Cortex of kidney (tissue), 1 donor: ENCODE measurements around the gene MBIP.
"Not testable (repeated sequence)": the region's sequence is repeated elsewhere in the genome, so short reads cannot be mapped to it uniquely, and the experiment has no call there.

Experiments
- DNase-seq: peaks from one replicate; lab custom pipeline; 2025; lab: John Stamatoyannopoulos, UW

The MBIP gene, protein sequence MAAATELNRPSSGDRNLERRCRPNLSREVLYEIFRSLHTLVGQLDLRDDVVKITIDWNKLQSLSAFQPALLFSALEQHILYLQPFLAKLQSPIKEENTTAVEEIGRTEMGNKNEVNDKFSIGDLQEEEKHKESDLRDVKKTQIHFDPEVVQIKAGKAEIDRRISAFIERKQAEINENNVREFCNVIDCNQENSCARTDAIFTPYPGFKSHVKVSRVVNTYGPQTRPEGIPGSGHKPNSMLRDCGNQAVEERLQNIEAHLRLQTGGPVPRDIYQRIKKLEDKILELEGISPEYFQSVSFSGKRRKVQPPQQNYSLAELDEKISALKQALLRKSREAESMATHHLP

GRCh38 chr14:36320200-36320896, at the start of gene MBIP:
MBIP (minus strand) TSS chr14:36320637; CDS start chr14:36320588, 49 bp downstream.
- DNase-seq: no peak

GRCh38 chr14:36367985-36368774, 47.7 kb upstream of the MBIP start:
- no peak for DNase-seq

- no peak for DNase-seq
Measured at GRCh38 chr14:36365766-36366165, 45.3 kb upstream of the MBIP start.

GRCh38 chr14:36363704-36364103, 43.3 kb upstream of the MBIP start:
- no peak for DNase-seq

DNA sequence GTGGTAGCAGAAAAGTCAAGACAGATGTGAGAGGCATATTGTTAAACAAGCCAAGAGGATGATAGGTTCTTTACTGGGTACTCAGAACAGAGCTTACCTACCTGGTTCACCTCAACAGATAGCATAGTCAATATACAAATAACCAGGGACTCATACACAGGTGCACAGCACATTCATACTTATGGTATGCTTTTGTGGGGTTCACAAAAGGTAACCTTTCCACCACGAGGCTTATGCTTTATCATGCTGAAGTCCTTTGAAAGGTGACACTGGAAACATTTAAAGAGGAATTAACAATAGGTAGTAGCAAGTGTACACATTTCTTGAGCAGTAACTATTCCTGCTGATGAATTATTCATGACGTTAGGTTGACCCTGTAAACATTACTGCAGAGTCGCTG, 42.2 kb upstream of the MBIP start:
- DNase-seq: no peak

- DNase-seq: no peak
Measured at GRCh38 chr14:36361210-36361853, 40.9 kb upstream of the MBIP start.

DNA sequence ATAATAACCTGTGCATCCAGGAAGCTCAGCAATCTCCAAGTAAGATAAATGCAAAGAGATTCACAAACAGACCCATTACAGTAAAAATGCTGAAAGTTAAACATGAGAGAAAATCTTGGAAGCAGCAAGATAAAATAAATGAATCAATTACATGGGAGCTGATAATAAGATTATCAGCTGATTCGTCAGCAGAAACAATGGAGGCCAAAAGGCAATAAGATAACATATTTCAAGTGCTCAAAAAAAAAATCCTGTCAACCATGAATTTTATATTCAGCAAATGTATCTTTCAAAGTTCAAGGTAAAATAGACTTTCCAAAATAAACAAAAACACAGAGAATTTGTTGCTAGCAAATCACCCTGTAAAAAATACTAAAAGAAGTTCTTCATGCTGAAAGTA, 36.4 kb upstream of the MBIP start:
- DNase-seq: no peak

GRCh38 chr14:36346052-36346451, 25.6 kb upstream of the MBIP start:
- DNase-seq: no peak

DNA sequence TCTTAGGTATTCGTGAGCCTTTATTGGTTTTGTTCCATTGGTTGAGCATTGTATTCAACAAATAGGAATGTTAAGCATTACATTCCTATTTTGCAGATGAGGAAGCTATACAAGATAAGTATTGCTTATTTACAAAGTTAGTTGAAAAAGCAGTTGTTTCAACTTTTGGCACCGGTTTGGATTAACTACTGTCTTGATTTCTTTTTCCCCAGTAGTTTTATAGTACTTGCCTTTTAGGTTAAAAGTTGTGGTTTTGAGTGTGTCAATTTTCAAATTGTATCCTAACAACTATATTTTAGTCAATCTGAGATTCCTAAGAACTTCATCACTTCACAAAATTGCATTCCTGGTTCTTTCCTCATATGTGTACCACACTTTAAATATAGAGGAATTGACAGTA, 23.8 kb upstream of the MBIP start:
- no peak for DNase-seq

DNA sequence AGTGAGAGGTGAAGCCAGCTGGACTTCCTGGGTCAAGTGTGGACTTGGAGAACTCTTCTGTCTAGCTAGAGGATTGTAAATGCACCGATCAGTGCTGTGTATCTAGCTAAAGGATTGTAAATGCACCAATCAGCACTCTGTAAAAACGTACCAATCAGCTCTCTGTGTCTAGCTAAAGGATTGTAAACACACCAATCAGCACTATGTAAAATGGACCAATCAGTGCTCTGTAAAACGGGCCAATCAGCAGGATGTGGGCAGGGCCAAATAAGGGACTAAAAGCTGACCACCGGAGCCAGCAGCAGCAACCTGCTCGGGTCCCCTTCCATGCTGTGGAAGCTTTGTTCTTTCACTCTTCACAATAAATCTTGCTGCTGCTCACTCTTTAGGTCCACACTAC, 21.4 kb upstream of the MBIP start:
- not testable (repeated sequence) for DNase-seq

- DNase-seq: no peak
Measured at GRCh38 chr14:36340276-36340890, 19.9 kb upstream of the MBIP start.

GRCh38 chr14:36339816-36340215, 19.4 kb upstream of the MBIP start:
- DNase-seq: no peak

- DNase-seq: no peak
Measured at GRCh38 chr14:36333119-36333518, 12.7 kb upstream of the MBIP start.

DNA sequence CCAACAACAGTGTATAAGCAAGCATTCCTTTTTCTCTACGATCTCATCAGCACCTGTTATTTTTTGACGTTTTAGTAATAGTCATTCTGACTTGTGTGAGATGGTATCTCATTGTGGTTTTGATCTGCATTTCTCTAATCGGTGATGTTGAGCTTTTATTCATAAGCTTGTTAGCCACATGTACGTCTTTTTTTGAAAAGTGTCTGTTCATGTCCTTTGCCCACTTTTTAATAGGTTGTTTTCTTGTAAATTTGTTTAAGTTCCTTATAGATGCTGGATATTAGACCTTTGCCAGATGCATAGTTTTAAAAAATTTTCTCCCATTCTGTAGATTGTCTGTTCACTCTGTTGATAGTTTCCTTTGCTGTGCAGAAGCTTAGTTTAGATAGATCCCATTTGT, 7.1 kb upstream of the MBIP start:
- DNase-seq: not testable (repeated sequence)

DNA sequence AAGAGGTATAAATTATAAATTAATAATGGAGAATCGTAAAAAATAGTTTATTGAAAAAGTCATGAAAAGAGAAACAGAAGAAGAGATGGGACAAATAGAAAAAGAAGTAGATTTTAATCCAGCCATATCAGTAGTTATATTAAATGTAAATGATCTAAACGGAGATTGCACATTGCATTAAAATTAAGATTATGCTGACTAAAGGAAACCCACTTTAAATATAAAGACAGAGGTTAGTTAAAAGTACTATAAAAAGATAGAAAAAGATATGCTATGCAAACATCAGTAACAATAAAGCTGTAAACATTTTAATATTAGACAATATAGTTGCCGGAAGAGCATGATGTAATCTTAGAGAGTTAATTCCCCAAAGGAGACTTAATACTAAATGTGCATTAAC, 5.4 kb upstream of the MBIP start:
- DNase-seq: no peak

- no peak for DNase-seq
Measured at GRCh38 chr14:36324897-36325296, 4.5 kb upstream of the MBIP start.

DNA sequence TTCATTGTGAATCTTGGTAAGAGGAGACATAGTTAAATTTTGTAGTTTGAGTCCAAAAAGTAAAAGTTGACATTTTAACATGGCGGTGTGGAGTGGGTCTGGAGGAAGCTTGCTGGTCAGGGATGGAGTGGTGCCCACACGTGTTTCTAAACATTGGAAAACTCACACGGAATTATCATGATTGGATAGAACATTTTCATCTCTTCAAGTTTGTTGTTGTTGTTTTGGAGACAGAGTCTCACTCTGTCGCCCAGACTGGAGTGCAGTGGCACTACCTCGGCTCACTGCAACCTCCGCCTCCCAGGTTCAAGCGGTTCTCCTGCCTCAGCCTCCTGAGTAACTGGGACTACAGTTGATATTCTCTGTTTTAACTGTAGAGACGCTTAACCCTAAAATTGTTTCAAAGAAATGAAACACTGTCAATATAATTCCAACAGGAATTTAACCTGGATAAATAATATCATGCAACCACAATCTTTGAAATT, 502 bp upstream of the MBIP start:
- no peak for DNase-seq

- no peak for DNase-seq
Measured at GRCh38 chr14:36319899-36320199, 588 bp downstream of the MBIP start.

DNA sequence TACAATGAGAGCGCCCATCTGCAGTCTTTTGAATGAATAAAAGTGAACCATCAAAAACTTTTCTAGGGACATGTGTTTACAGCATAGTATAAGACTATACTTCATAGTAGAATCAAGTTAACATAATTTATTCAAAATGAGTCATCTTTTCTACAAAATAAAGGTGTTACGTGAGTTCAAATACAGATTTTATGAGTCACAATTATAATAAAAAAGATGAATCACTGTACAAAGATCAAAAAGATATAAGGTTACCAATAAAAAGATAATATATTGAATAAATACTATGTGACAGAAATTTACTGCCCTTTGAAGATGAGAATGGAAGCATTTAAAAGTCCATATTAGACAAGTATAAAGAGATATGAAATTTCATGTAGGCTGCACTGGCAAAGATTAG, 2.8 kb downstream of the MBIP start:
- no peak for DNase-seq

DNA sequence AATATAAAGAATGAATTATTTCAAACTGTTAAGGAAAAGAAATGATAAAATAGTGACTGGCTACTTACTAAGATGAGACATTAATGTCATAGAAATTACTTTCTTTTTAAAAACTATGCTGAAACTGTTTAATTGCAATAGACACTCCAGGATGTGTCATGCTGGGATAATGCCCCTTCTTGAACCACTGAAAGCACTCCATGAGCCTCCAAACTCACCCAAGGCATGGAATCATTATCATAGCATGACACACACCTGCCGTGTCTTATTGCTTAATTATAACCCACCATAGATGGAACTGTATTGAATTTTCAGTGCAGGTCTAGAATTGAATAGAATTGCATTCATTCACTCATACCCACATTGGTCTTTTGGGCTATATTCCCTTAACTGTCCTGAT, 4.3 kb downstream of the MBIP start:
- no peak for DNase-seq

- no peak for DNase-seq
Measured at GRCh38 chr14:36315159-36315853, 5.1 kb downstream of the MBIP start.
